SK-N-SH (cell line): ENCODE data around the gene CTAG1B.

ENCODE experiments used
- CTCF ChIP-seq: fragments of 200-600 bp; sonication (generic); IDR thresholded peaks from 2 replicates; pipeline ENCODE4 v1.6.1; 2017; ENCODE audit warnings: antibody characterized with exemption, mild to moderate bottlenecking, moderate library complexity
- EP300 ChIP-seq, 2 experiments: IDR thresholded peaks; 2 replicates each; pipeline versions ENCODE4 v1.4.0 to v1.6.1; 2012; ENCODE audit warnings: borderline replicate concordance in 1 of 2, low read depth in 1 of 2, low read length in 1 of 2
- MAX ChIP-seq: IDR thresholded peaks from 2 replicates; pipeline ENCODE4 v1.4.0; 2012; ENCODE audit warnings: low read depth
- NFIC ChIP-seq: IDR thresholded peaks from 2 replicates; pipeline ENCODE4 v1.4.0; 2012; ENCODE audit warnings: borderline replicate concordance
- POLR2AphosphoS5 ChIP-seq: IDR thresholded peaks from 2 replicates; pipeline ENCODE4 v1.6.1; 2012; ENCODE audit warnings: low read depth, low read length
- RAD21 ChIP-seq: IDR thresholded peaks from 2 replicates; pipeline ENCODE4 v1.6.1; 2012; ENCODE audit warnings: mild to moderate bottlenecking, low read length
- RCOR1 ChIP-seq: fragments of 150-350 bp; IDR thresholded peaks from 2 replicates; pipeline ENCODE4 v1.6.1; 2017; ENCODE audit warnings: antibody characterized with exemption, low read length
- SIN3A ChIP-seq: IDR thresholded peaks from 2 replicates; pipeline ENCODE4 v1.6.1; 2012; ENCODE audit warnings: low read depth, mild to moderate bottlenecking, low read length, moderate library complexity, borderline replicate concordance
- SMC3 ChIP-seq: IDR thresholded peaks from 2 replicates; pipeline ENCODE4 v1.6.1; 2012; ENCODE audit warnings: low read depth, low read length, improper control_type of control experiment
- TAF1 ChIP-seq: IDR thresholded peaks from 2 replicates; pipeline ENCODE4 v1.6.1; 2012; ENCODE audit warnings: low read depth, mild to moderate bottlenecking, low read length, moderate library complexity, borderline replicate concordance
- USF1 ChIP-seq: IDR thresholded peaks from 2 replicates; pipeline ENCODE4 v1.4.0; 2012; ENCODE audit warnings: low read depth, borderline replicate concordance
- USF2 ChIP-seq: fragments of 150-350 bp; IDR thresholded peaks from 2 replicates; pipeline ENCODE4 v1.6.1; 2017; ENCODE audit warnings: antibody characterized with exemption, low read length, low read depth, borderline replicate concordance
- YY1 ChIP-seq: IDR thresholded peaks from 2 replicates; pipeline ENCODE4 v1.4.0; 2012; ENCODE audit warnings: low read depth, mild to moderate bottlenecking
- ZBTB33 ChIP-seq: IDR thresholded peaks from 2 replicates; pipeline ENCODE4 v1.4.0; 2012; ENCODE audit warnings: low read depth, borderline replicate concordance

- TF ChIP-seq YY1 (no peak), USF1 (no peak), CTCF (no peak), MAX (no peak), EP300 (IDR thresholded peaks at IDR 0.05; ENCODE audit: borderline replicate concordance in 1 of 2, low read depth in 1 of 2, low read length in 1 of 2) (no peak), POLR2AphosphoS5 (no peak), USF2 (no peak), TAF1 (no peak), SMC3 (no peak), ZBTB33 (no peak), NFIC (no peak), RCOR1 (no peak), RAD21 (no peak), SIN3A (no peak)
Observed at GRCh38 chrX:154660541-154660940, 41.5 kb upstream of the CTAG1B start.
